ENCODE results near the gene SDK1. TPM values are rescaled to one million over a fixed set of nuclear protein-coding genes. Genes with fewer than 3 reads are reported as not detected.

Gene SDK1
- total RNA-seq, 1 experiment from 2014 or later, result 9.3 TPM

- CTCF ChIA-PET, result interaction anchor here (1.2 kb wide), 1 partner anchor 10 kb away, joined by 3 read pairs; no protein-coding TSS in a partner anchor
- H3K4me1 Mint-ChIP-seq, result peaks cover 17% of the 10 kb centered on the region
- DNase-seq (ENCODE audit: low spot score) (no peak), ATAC-seq (no peak)
- no peak overlapping the region for H3K4me3 Mint-ChIP-seq
- H3K36me3 Mint-ChIP-seq, result peaks cover 5% of the 10 kb centered on the region; the same call in 1 of the 2 replicates
- H3K9me3 Mint-ChIP-seq, result peaks cover 17% of the 10 kb centered on the region
- POLR2A ChIA-PET, result interaction anchor here (0.7 kb wide), 1 partner anchor 19 kb away, joined by 3 read pairs; no protein-coding TSS in a partner anchor
- H3K27me3 Mint-ChIP-seq (ENCODE audit: low read depth), result no peaks in the 10 kb centered on the region
- TF ChIP-seq ERG (CRISPR knock-in tag; IDR thresholded peaks at IDR 0.05) (no peak), IRF2 (CRISPR knock-in tag; IDR thresholded peaks at IDR 0.05; ENCODE audit: borderline replicate concordance, low read depth) (no peak), MYBL2 (CRISPR knock-in tag; IDR thresholded peaks at IDR 0.05) (no peak), ZNF532 (CRISPR knock-in tag; IDR thresholded peaks at IDR 0.05; ENCODE audit: borderline replicate concordance) (no peak), CBFB (CRISPR knock-in tag; IDR thresholded peaks at IDR 0.05; ENCODE audit: low read depth) (no peak), ZNF138 (CRISPR knock-in tag; conservative IDR thresholded peaks at IDR 0.05) (no peak), NFE2L1 (CRISPR knock-in tag; IDR thresholded peaks at IDR 0.05) (no peak)
- TF ChIP-seq, protein P1, sequence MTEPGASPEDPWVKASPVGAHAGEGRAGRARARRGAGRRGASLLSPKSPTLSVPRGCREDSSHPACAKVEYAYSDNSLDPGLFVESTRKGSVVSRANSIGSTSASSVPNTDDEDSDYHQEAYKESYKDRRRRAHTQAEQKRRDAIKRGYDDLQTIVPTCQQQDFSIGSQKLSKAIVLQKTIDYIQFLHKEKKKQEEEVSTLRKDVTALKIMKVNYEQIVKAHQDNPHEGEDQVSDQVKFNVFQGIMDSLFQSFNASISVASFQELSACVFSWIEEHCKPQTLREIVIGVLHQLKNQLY (CRISPR knock-in tag; IDR thresholded peaks at IDR 0.05), result no peak
- no peak overlapping the region for H3K27ac Mint-ChIP-seq
These were observed 26.0 kb downstream of the SDK1 start for GRCh38 chr7:3327099-3327498.

DNA sequence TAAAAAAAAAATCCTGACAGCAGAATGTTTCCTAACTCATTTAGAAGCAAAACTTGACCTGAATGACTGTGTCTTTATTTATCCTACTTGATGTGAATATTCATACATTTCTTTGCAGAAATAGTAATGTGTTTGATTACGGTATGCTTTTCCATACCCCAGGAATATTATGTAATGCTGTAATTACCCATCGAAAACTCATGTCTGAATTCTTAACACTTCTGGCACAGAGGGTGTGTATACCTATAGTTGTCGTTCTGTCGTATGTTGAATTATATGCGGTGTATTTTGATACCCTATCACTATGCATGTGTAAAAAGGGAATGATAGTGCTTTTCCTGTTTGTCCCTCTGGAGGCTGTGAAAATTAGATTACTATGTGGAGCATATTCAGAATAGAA is 26.6 kb downstream of the SDK1 start:
- TF ChIP-seq JUN (CRISPR knock-in tag; IDR thresholded peaks at IDR 0.05) (no peak), GTF2I (CRISPR knock-in tag; conservative IDR thresholded peaks at IDR 0.05) (no peak), FOXP1 (CRISPR knock-in tag; IDR thresholded peaks at IDR 0.05; ENCODE audit: borderline replicate concordance) (no peak), TP53 (CRISPR knock-in tag; IDR thresholded peaks at IDR 0.05) (no peak), CREM (CRISPR knock-in tag; IDR thresholded peaks at IDR 0.05) (no peak), USF2 (CRISPR knock-in tag; IDR thresholded peaks at IDR 0.05) (no peak), ZNF671 (CRISPR knock-in tag; IDR thresholded peaks at IDR 0.05) (no peak), SP1 (CRISPR knock-in tag; conservative IDR thresholded peaks at IDR 0.05) (no peak), AR (CRISPR knock-in tag; IDR thresholded peaks at IDR 0.05) (no peak), ZNF232 (CRISPR knock-in tag; IDR thresholded peaks at IDR 0.05) (no peak), OVOL2 (CRISPR knock-in tag; IDR thresholded peaks at IDR 0.05; ENCODE audit: borderline replicate concordance) (no peak), ATF2 (CRISPR knock-in tag; IDR thresholded peaks at IDR 0.05; ENCODE audit: borderline replicate concordance, low read depth) (no peak)
- TF ChIP-seq, protein P2, sequence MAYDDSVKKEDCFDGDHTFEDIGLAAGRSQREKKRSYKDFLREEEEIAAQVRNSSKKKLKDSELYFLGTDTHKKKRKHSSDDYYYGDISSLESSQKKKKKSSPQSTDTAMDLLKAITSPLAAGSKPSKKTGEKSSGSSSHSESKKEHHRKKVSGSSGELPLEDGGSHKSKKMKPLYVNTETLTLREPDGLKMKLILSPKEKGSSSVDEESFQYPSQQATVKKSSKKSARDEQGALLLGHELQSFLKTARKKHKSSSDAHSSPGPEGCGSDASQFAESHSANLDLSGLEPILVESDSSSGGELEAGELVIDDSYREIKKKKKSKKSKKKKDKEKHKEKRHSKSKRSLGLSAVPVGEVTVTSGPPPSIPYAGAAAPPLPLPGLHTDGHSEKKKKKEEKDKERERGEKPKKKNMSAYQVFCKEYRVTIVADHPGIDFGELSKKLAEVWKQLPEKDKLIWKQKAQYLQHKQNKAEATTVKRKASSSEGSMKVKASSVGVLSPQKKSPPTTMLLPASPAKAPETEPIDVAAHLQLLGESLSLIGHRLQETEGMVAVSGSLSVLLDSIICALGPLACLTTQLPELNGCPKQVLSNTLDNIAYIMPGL (CRISPR knock-in tag; IDR thresholded peaks at IDR 0.05), result no peak
- CTCF ChIA-PET, result no interaction called here

More for the DNA sequence above, 26.6 kb downstream of the SDK1 start:
- Mint-ChIP-seq H3K27me3 (ENCODE audit: low read depth) (no peaks in the 10 kb centered on the region), H3K36me3 (peaks cover 5% of the 10 kb centered on the region; the same call in 1 of the 2 replicates), H3K9me3 (peaks cover 17% of the 10 kb centered on the region), H3K27ac (no peak overlapping the region), H3K4me3 (no peak overlapping the region), H3K4me1 (peaks cover 14% of the 10 kb centered on the region)
- ATAC-seq (no peak), DNase-seq (ENCODE audit: low spot score) (no peak)
- POLR2A ChIA-PET, result interaction anchor here (0.7 kb wide), 1 partner anchor 18 kb away, joined by 3 read pairs; no protein-coding TSS in a partner anchor

All from WTC11 (cell line).